Stimulated activated CD8-positive, alpha-beta memory T cell treated with anti-CD3 and anti-CD28 coated beads, Interleukin-15, amount 100 ng/mL, for 24 hours (primary cell): ENCODE data around the gene NCAPH2.

ENCODE experiments used
- DNase-seq: peaks from one replicate; pipeline ENCODE4 v3.0.0-alpha.2; 2020; ENCODE audit warnings: low read depth

The NCAPH2 gene

GRCh38 chr22:50574383-50574755, 66.3 kb downstream of the NCAPH2 start:
- no peak for DNase-seq
